ENCODE data around the gene RAB3GAP2. TPM values are rescaled to one million over a fixed set of nuclear protein-coding genes. Genes with fewer than 3 reads are reported as not detected.

The RAB3GAP2 gene
- total and polyA plus RNA-seq, 12 donors: 8.0 to 45.0 (median 30.0) TPM

- DNase-seq: no peak
- no peak for TF ChIP-seq POLR2A (IDR thresholded peaks at IDR 0.05)
- TF ChIP-seq, protein P1, sequence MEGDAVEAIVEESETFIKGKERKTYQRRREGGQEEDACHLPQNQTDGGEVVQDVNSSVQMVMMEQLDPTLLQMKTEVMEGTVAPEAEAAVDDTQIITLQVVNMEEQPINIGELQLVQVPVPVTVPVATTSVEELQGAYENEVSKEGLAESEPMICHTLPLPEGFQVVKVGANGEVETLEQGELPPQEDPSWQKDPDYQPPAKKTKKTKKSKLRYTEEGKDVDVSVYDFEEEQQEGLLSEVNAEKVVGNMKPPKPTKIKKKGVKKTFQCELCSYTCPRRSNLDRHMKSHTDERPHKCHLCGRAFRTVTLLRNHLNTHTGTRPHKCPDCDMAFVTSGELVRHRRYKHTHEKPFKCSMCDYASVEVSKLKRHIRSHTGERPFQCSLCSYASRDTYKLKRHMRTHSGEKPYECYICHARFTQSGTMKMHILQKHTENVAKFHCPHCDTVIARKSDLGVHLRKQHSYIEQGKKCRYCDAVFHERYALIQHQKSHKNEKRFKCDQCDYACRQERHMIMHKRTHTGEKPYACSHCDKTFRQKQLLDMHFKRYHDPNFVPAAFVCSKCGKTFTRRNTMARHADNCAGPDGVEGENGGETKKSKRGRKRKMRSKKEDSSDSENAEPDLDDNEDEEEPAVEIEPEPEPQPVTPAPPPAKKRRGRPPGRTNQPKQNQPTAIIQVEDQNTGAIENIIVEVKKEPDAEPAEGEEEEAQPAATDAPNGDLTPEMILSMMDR (IDR thresholded peaks at IDR 0.05): no peak
These were observed 105.4 kb downstream of the RAB3GAP2 start for GRCh38 chr1:220166853-220167252.

DNA sequence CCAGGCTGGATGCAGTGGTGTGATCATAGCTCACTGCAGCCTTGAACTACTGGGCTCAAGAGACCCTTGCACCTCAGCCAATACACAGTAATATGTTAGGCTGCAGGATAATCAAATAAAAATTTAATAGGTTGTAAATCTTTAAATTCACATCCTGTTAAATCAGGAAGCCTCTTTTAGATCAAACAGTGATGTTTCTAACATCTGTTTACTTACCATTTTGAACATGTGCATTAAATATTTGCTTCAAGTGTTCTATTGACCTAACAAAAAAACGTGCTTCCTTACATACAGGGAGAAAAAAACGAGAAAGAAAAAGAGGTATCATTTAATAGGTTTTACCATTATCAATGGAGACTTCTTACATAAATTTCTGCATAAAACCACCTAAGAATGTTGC, 107.7 kb downstream of the RAB3GAP2 start:
- no peak overlapping the region for H3K27ac ChIP-seq
- intact Hi-C loops (cut with DNase I): no loop called here
- no peak overlapping the region for H3K4me3 ChIP-seq
- TF ChIP-seq, protein P1 (IDR thresholded peaks at IDR 0.05): no peak
- TF ChIP-seq POLR2A (IDR thresholded peaks at IDR 0.05): no peak
- 77 to 83% (median 81%) methylated on average over 2 of the region's 2 CpGs for WGBS, 4 donors
- H3K4me1 ChIP-seq (replicated peaks in 1 of 2): no peaks in the 10 kb centered on the region
- no peak for DNase-seq
- no peaks in the 10 kb centered on the region for H3K27me3 ChIP-seq
- no peaks in the 10 kb centered on the region for H3K9me3 ChIP-seq (replicated peaks in 1 of 3)
- peaks cover 0 to 24% of the 10 kb centered on the region in 2 donors for H3K36me3 ChIP-seq (replicated peaks in 1 of 2)

More at GRCh38 chr1:220166853-220167252, 105.4 kb downstream of the RAB3GAP2 start:
- Histone ChIP-seq H3K27me3 (no peaks in the 10 kb centered on the region), H3K36me3 (replicated peaks in 1 of 2) (peaks cover 0 to 44% of the 10 kb centered on the region in 2 donors), H3K4me3 (no peak overlapping the region), H3K27ac (no peak overlapping the region), H3K9me3 (replicated peaks in 1 of 3) (no peaks in the 10 kb centered on the region), H3K4me1 (replicated peaks in 1 of 2) (no peaks in the 10 kb centered on the region)
- WGBS, 4 donors: 77 to 83% (median 80%) methylated on average over 4 of the region's 4 CpGs
- intact Hi-C loops (cut with DNase I): no loop called here

DNA sequence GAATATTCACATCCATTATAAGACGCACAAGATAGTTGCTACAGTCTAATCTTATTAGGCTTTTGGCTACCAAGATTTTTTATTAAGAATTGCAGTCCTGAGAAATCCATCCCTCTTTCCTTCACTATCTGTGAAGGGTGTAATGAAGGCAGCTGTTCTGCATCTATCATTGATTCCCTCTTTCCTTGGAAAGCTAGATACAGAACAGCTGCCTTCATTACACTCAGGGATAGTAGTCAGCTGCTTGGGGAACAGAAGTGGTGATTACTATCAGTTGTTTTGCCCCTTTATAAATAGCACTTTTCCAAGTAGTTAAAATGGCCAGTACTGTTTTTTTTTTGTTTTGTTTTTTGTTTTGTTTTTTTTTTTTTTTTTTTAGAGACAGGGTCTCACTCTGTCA, 108.1 kb downstream of the RAB3GAP2 start:
- TF ChIP-seq POLR2A (IDR thresholded peaks at IDR 0.05): no peak
- TF ChIP-seq, protein P1 (IDR thresholded peaks at IDR 0.05): no peak
- Histone ChIP-seq H3K4me1 (replicated peaks in 1 of 2) (no peaks in the 10 kb centered on the region), H3K36me3 (replicated peaks in 1 of 2) (peaks cover 0 to 24% of the 10 kb centered on the region in 2 donors), H3K27ac (no peak overlapping the region), H3K4me3 (no peak overlapping the region), H3K27me3 (no peaks in the 10 kb centered on the region), H3K9me3 (replicated peaks in 1 of 3) (no peaks in the 10 kb centered on the region)
- no peak for DNase-seq
- intact Hi-C loops (cut with DNase I): no loop called here
- WGBS, 4 donors: 84 to 90% (median 88%) methylated on average over 1 of the region's 1 CpG

GRCh38 chr1:220160027-220160426, 112.2 kb downstream of the RAB3GAP2 start:
- no peaks in the 10 kb centered on the region for H3K27me3 ChIP-seq
- H3K4me3 ChIP-seq: no peak overlapping the region
- no peak for TF ChIP-seq POLR2A (IDR thresholded peaks at IDR 0.05)
- TF ChIP-seq, protein P1 (IDR thresholded peaks at IDR 0.05): no peak
- intact Hi-C loops (cut with DNase I): no loop called here
- H3K4me1 ChIP-seq (replicated peaks in 1 of 2): no peaks in the 10 kb centered on the region
- H3K27ac ChIP-seq: no peak overlapping the region
- peaks cover 0 to 22% of the 10 kb centered on the region in 2 donors for H3K36me3 ChIP-seq (replicated peaks in 1 of 2)
- 95 to 96% (median 95%) methylated on average over 1 of the region's 1 CpG for WGBS, 4 donors
- no peak for DNase-seq
- no peaks in the 10 kb centered on the region for H3K9me3 ChIP-seq (replicated peaks in 1 of 3)
